HL-60/S4 treated with retinoic acid at 250 ng/mL for 4 days and 3 days (cell line): ENCODE data around the gene ZBTB42.
"Not testable (repeated sequence)": the region's sequence is repeated elsewhere in the genome, so short reads cannot be mapped to it uniquely, and the experiment has no call there.

Source experiments
- in situ Hi-C: fragments of 300-500 bp; cut with MboI; formaldehyde crosslinking; loops from 2 replicates; pipeline ENCODE4 v1.7.0; 2022; ENCODE audit warnings: low sequenced_read_pairs

ZBTB42 gene

GRCh38 chr14:104805941-104806624 is 5.2 kb downstream of the ZBTB42 start:
- in situ Hi-C loops: no loop called here

GRCh38 chr14:104806625-104807465 is 5.9 kb downstream of the ZBTB42 start:
- in situ Hi-C loops: no loop called here

- in situ Hi-C loops: no loop called here
Measured at GRCh38 chr14:104808456-104808855, 7.6 kb downstream of the ZBTB42 start.

- in situ Hi-C loops: no loop called here
Measured at GRCh38 chr14:104810316-104810715, 9.4 kb downstream of the ZBTB42 start.

GRCh38 chr14:104813286-104813685 is 12.4 kb downstream of the ZBTB42 start:
- in situ Hi-C loops: no loop called here

- in situ Hi-C loops: not testable (repeated sequence)
Measured at GRCh38 chr14:104814701-104815100, 13.8 kb downstream of the ZBTB42 start.

GRCh38 chr14:104816616-104816884 is 15.6 kb downstream of the ZBTB42 start:
- in situ Hi-C loops: no loop called here

GRCh38 chr14:104817930-104818713 is 17.2 kb downstream of the ZBTB42 start:
- in situ Hi-C loops: no loop called here

GRCh38 chr14:104818714-104819161 is 17.8 kb downstream of the ZBTB42 start:
- in situ Hi-C loops: no loop called here

GRCh38 chr14:104819361-104819781 is 18.5 kb downstream of the ZBTB42 start:
- in situ Hi-C loops: no loop called here

- in situ Hi-C loops: no loop called here
Measured at GRCh38 chr14:104820669-104821228, 19.8 kb downstream of the ZBTB42 start.

GRCh38 chr14:104821229-104821945 is 20.5 kb downstream of the ZBTB42 start:
- in situ Hi-C loops: no loop called here

GRCh38 chr14:104821971-104822608 is 21.2 kb downstream of the ZBTB42 start:
- in situ Hi-C loops: no loop called here

- in situ Hi-C loops: no loop called here
Measured at GRCh38 chr14:104822821-104823615, 22.1 kb downstream of the ZBTB42 start.

GRCh38 chr14:104824353-104824997 is 23.6 kb downstream of the ZBTB42 start:
- in situ Hi-C loops: no loop called here

GRCh38 chr14:104826189-104826860 is 25.4 kb downstream of the ZBTB42 start:
- in situ Hi-C loops: no loop called here

GRCh38 chr14:104826861-104827176 is 25.9 kb downstream of the ZBTB42 start:
- in situ Hi-C loops: no loop called here
